ENCODE results near the gene CTIF.

Gene CTIF

GRCh38 chr18:48666613-48667012, 127.8 kb downstream of the CTIF start:
- Mint-ChIP-seq H3K27ac (no peak overlapping the region), H3K36me3 (ENCODE audit: low read depth) (peaks cover 36% of the 10 kb centered on the region), H3K4me1 (peaks cover 15% of the 10 kb centered on the region), H3K9me3 (peaks cover 31% of the 10 kb centered on the region), H3K4me3 (no peak overlapping the region), H3K27me3 (ENCODE audit: low read depth, poor library complexity) (no peaks in the 10 kb centered on the region)
- no peak for DNase-seq
- TF ChIP-seq CTCF (IDR thresholded peaks at IDR 0.05), result no peak

- DNase-seq, result no peak
- H3K9me3 Mint-ChIP-seq, result peaks cover 34% of the 10 kb centered on the region
- H3K27me3 Mint-ChIP-seq (ENCODE audit: low read depth, poor library complexity), result no peaks in the 10 kb centered on the region
Measured at GRCh38 chr18:48667276-48668254, 128.7 kb downstream of the CTIF start.

GRCh38 chr18:48668466-48669179, 129.8 kb downstream of the CTIF start:
- Mint-ChIP-seq H3K9me3 (peaks cover 34% of the 10 kb centered on the region), H3K4me3 (no peak overlapping the region), H3K27me3 (ENCODE audit: low read depth, poor library complexity) (no peaks in the 10 kb centered on the region), H3K36me3 (ENCODE audit: low read depth) (peaks cover 39% of the 10 kb centered on the region), H3K27ac (no peak overlapping the region), H3K4me1 (no peaks in the 10 kb centered on the region)
- TF ChIP-seq CTCF (IDR thresholded peaks at IDR 0.05), result no peak
- no peak for DNase-seq

More at GRCh38 chr18:48667276-48668254, 128.7 kb downstream of the CTIF start:
- H3K27ac Mint-ChIP-seq, result no peak overlapping the region
- TF ChIP-seq CTCF (IDR thresholded peaks at IDR 0.05), result peak; percentile 50
- H3K36me3 Mint-ChIP-seq (ENCODE audit: low read depth), result peaks cover 39% of the 10 kb centered on the region
- H3K4me3 Mint-ChIP-seq, result no peak overlapping the region
- peaks cover 5% of the 10 kb centered on the region for H3K4me1 Mint-ChIP-seq

- Mint-ChIP-seq H3K27ac (no peak overlapping the region), H3K4me1 (no peaks in the 10 kb centered on the region), H3K36me3 (ENCODE audit: low read depth) (peaks cover 39% of the 10 kb centered on the region), H3K4me3 (no peak overlapping the region), H3K27me3 (ENCODE audit: low read depth, poor library complexity) (no peaks in the 10 kb centered on the region), H3K9me3 (peaks cover 34% of the 10 kb centered on the region)
- DNase-seq, result no peak
- no peak for TF ChIP-seq CTCF (IDR thresholded peaks at IDR 0.05)
Measured at GRCh38 chr18:48669180-48669675, 130.4 kb downstream of the CTIF start.

- H3K27ac Mint-ChIP-seq, result no peak overlapping the region
- TF ChIP-seq CTCF (IDR thresholded peaks at IDR 0.05), result no peak
- no peak for DNase-seq
- peaks cover 38% of the 10 kb centered on the region for H3K36me3 Mint-ChIP-seq (ENCODE audit: low read depth)
- H3K4me1 Mint-ChIP-seq, result no peaks in the 10 kb centered on the region
- no peaks in the 10 kb centered on the region for H3K27me3 Mint-ChIP-seq (ENCODE audit: low read depth, poor library complexity)
- no peak overlapping the region for H3K4me3 Mint-ChIP-seq
- H3K9me3 Mint-ChIP-seq, result peaks cover 34% of the 10 kb centered on the region
Measured at GRCh38 chr18:48669991-48670750, 131.3 kb downstream of the CTIF start.
